Fibroblast of lung (primary cell): Measurements from ENCODE around the gene ZSCAN21. TPM values are rescaled to one million over a fixed set of nuclear protein-coding genes. Genes with fewer than 3 reads are reported as not detected.

Source experiments
- DNase-seq, 2 donors: peaks; one replicate each; pipeline versions ENCODE4 v3.0.0 to v3.0.0-alpha.2; 2010; ENCODE audit warnings: low read depth in 2 of 2
- H2AFZ ChIP-seq: 2 replicates; pipeline ENCODE4 v1.5.1; 2012; ENCODE audit warnings: low read length, control low read depth, inconsistent platforms
- H3K27ac ChIP-seq: 2 replicates; pipeline ENCODE4 v1.5.1; 2011; ENCODE audit warnings: low read length, control low read depth; ENCODE audit not compliant: insufficient read depth
- H3K27me3 ChIP-seq: 2 replicates; pipeline ENCODE4 v1.5.1; 2011; ENCODE audit warnings: mild to moderate bottlenecking, low read length; ENCODE audit not compliant: control insufficient read depth, insufficient read depth
- H3K36me3 ChIP-seq: 2 replicates; pipeline ENCODE4 v1.5.1; 2011; ENCODE audit warnings: low read length; ENCODE audit not compliant: control insufficient read depth, insufficient read depth
- H3K4me1 ChIP-seq: 2 replicates; pipeline ENCODE4 v1.5.1; 2011; ENCODE audit warnings: low read length; ENCODE audit not compliant: control insufficient read depth, insufficient read depth; ENCODE audit errors: extremely low read depth
- H3K4me2 ChIP-seq: 2 replicates; pipeline ENCODE4 v1.5.1; 2011; ENCODE audit warnings: low read length, control low read depth; ENCODE audit not compliant: insufficient read depth; ENCODE audit errors: extremely low read depth
- H3K4me3 ChIP-seq, 4 experiments: fragments of 200-600 bp in 1 of 4; sonication (generic) in 1 of 4; replicated peaks in 1 of 4; 2 replicates each; pipeline ENCODE4 v1.5.1; 2011 to 2016; ENCODE audit warnings: low read length in 4 of 4, low read depth in 3 of 4, mild to moderate bottlenecking in 3 of 4, control low read depth in 2 of 4, inconsistent platforms in 1 of 4, mixed read lengths in 1 of 4; ENCODE audit not compliant: insufficient read depth in 1 of 4; ENCODE audit errors: control extremely low read depth in 1 of 4
- H3K79me2 ChIP-seq: 2 replicates; pipeline ENCODE4 v1.5.1; 2012; ENCODE audit warnings: mild to moderate bottlenecking, low read length, inconsistent platforms; ENCODE audit not compliant: control insufficient read depth, insufficient read depth
- H3K9ac ChIP-seq: 2 replicates; pipeline ENCODE4 v1.5.1; 2011; ENCODE audit warnings: mild to moderate bottlenecking, low read length, control low read depth; ENCODE audit not compliant: insufficient read depth
- H3K9me3 ChIP-seq: 2 replicates; pipeline ENCODE4 v1.5.1; 2012; ENCODE audit warnings: low read depth, low read length; ENCODE audit not compliant: control insufficient read depth, insufficient read depth
- H4K20me1 ChIP-seq: 2 replicates; pipeline ENCODE4 v1.5.1; 2011; ENCODE audit warnings: low read length; ENCODE audit not compliant: control insufficient read depth, insufficient read depth; ENCODE audit errors: extremely low read depth
- EZH2 ChIP-seq: IDR thresholded peaks from 2 replicates; pipeline ENCODE4 v1.5.1; 2012; ENCODE audit warnings: low read length, control low read depth, mild to moderate bottlenecking; ENCODE audit errors: missing control alignments
- polyA minus RNA-seq: library from RNA; depleted of rRNA, polyadenylated mRNA; stranded (reverse); fragments of >200 nt; gene quantifications from 2 replicates; pipeline ENCODE4 v1.2.3, GENCODE V29; 2011; ENCODE audit warnings: low replicate concordance
- polyA plus RNA-seq, 2 donors: library from polyadenylated mRNA; depleted of rRNA in 1 of 2; stranded (reverse) in 1 of 2; unstranded in 1 of 2; fragments of >200 nt; gene quantifications; 2 replicates each; pipeline ENCODE4 v1.2.1, GENCODE V29; 2011 to 2012; ENCODE audit warnings: missing spikeins in 1 of 2
- total RNA-seq: library from RNA; depleted of rRNA; stranded (reverse); fragments of >200 nt; gene quantifications from 2 replicates; pipeline ENCODE4 v1.2.1, GENCODE V29; 2014
- TF ChIP-seq, protein P1 (sequence below), 2 donors: IDR thresholded peaks in 1 of 2; conservative IDR thresholded peaks in 1 of 2; 1 replicate in 1 of 2; 2 replicates in 1 of 2; pipeline ENCODE4 v1.5.1; 2011 to 2012; ENCODE audit warnings: low read length in 2 of 2, control low read depth in 1 of 2, inconsistent platforms in 1 of 2, low read depth in 1 of 2, mild to moderate bottlenecking in 1 of 2

The ZSCAN21 gene
- total RNA-seq = 11.1 and 12.1 TPM in 2 replicates
- 9.4 and 11.3 TPM in 2 replicates for polyA plus RNA-seq
- polyA plus RNA-seq (2012) = 7.3 and 7.6 TPM in 2 replicates
- polyA minus RNA-seq = 5.0 and 9.2 TPM in 2 replicates

DNA sequence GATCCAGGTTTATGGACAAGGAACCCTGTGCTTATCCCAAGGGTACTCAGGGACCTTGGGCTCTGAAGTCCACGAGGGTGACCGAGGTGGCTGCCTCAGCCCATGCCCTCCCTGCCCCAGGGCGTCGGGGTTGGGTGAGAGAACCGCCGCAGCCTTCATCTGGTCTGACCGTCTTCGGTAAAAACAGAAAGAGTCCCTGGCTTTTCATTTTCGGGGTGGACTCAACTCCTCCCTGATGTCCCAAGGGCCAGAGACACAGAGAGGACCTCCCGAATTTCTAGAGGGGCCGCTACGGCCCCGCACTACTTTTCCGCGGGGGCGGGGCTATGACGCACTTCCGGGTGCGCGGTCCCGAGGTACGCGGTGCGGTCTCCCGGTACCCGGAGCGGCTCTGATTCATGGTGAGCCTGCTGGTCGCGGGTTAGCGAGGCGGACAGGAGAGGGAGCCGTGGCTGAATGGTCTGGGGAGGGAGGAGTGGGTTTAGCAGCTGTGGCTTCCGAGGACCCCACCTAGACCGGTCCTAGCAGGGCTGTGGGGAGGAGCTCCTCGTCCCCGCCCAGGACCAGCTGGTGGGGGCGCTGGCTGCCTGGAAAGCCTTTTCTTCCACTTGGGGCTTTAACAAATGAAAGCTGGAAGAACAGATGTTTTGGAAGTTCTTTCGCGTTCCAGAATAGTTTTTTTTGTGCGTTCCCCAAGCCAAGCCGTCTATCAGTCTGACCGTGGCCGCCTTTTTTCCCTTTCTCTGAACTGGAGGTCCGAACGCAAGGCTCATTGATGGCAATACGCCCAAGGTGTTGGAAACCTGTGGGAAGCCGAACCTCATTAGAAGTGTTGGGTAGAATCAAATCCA is at the start of gene ZSCAN21:
Gene ZSCAN21 (plus strand): TSS at position 334 of the 851 bp plus-strand sequence. CDS start 7,233 bp downstream, outside the sequence.
- H3K27me3 ChIP-seq = no peaks in the 10 kb centered on the region
- peak within 1 kb of the TSS; percentile 91 for H3K27ac ChIP-seq
- TF ChIP-seq, protein P1, sequence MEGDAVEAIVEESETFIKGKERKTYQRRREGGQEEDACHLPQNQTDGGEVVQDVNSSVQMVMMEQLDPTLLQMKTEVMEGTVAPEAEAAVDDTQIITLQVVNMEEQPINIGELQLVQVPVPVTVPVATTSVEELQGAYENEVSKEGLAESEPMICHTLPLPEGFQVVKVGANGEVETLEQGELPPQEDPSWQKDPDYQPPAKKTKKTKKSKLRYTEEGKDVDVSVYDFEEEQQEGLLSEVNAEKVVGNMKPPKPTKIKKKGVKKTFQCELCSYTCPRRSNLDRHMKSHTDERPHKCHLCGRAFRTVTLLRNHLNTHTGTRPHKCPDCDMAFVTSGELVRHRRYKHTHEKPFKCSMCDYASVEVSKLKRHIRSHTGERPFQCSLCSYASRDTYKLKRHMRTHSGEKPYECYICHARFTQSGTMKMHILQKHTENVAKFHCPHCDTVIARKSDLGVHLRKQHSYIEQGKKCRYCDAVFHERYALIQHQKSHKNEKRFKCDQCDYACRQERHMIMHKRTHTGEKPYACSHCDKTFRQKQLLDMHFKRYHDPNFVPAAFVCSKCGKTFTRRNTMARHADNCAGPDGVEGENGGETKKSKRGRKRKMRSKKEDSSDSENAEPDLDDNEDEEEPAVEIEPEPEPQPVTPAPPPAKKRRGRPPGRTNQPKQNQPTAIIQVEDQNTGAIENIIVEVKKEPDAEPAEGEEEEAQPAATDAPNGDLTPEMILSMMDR (conservative IDR thresholded peaks at IDR 0.05 in 1 of 2, IDR thresholded peaks at IDR 0.05 in 1 of 2; ENCODE audit: low read depth in 1 of 2, low read length in 2 of 2) = peak in 1 of 2 donors; percentile 21
- no peak for TF ChIP-seq EZH2
- peak within 1 kb of the TSS; percentile 84 for H3K4me2 ChIP-seq
- H3K4me1 ChIP-seq = peaks cover 5% of the 10 kb centered on the region
- H3K36me3 ChIP-seq = no peaks in the 10 kb centered on the region
- H2AFZ ChIP-seq = peak within 1 kb of the TSS; percentile 94
- H4K20me1 ChIP-seq = no peaks in the 10 kb centered on the region
- peaks cover 4% of the 10 kb centered on the region for H3K79me2 ChIP-seq
- H3K9me3 ChIP-seq = no peaks in the 10 kb centered on the region
- peak; percentile 83 to 84 for DNase-seq
- H3K4me3 ChIP-seq = peak within 1 kb of the TSS; percentile 74 to 99 (median 77)
- H3K9ac ChIP-seq = peak within 1 kb of the TSS; percentile 90

GRCh38 chr7:100000239-100000638 is 49.3 kb upstream of the ZSCAN21 start:
- Histone ChIP-seq H3K36me3 (no peaks in the 10 kb centered on the region), H3K9ac (no peak overlapping the region)

More at GRCh38 chr7:100000239-100000638, 49.3 kb upstream of the ZSCAN21 start:
- TF ChIP-seq, protein P1 (conservative IDR thresholded peaks at IDR 0.05 in 1 of 2, IDR thresholded peaks at IDR 0.05 in 1 of 2; ENCODE audit: low read depth in 1 of 2, low read length in 2 of 2) = no peak
- TF ChIP-seq EZH2 = no peak
- H3K4me2 ChIP-seq = no peak overlapping the region
- no peaks in the 10 kb centered on the region for H4K20me1 ChIP-seq
- H2AFZ ChIP-seq = no peak overlapping the region
- H3K79me2 ChIP-seq = no peaks in the 10 kb centered on the region
- H3K4me1 ChIP-seq = no peaks in the 10 kb centered on the region
- peaks cover 4% of the 10 kb centered on the region for H3K27me3 ChIP-seq
- H3K4me3 ChIP-seq = no peak overlapping the region
- DNase-seq = no peak
- H3K27ac ChIP-seq = no peak overlapping the region
- no peaks in the 10 kb centered on the region for H3K9me3 ChIP-seq
